Karpas-422 (cell line): ENCODE results near the gene KRT79. TPM values are rescaled to one million over a fixed set of nuclear protein-coding genes. Genes with fewer than 3 reads are reported as not detected.

Experiments
- DNase-seq: peaks from one replicate; pipeline ENCODE4 v3.0.0-alpha.2; 2015
- H2AFZ ChIP-seq: fragments of 200-600 bp; sonication (generic); 2 replicates; pipeline ENCODE4 v1.6.1; 2014; ENCODE audit warnings: antibody characterized with exemption, low read length, mixed read lengths
- H3K27ac ChIP-seq: fragments of 200-600 bp; sonication (generic); 2 replicates; pipeline ENCODE4 v1.5.1; 2014; ENCODE audit warnings: mild to moderate bottlenecking, low read length, moderate library complexity
- H3K27me3 ChIP-seq: fragments of 200-600 bp; sonication (generic); 2 replicates; pipeline ENCODE4 v1.6.1; 2014; ENCODE audit warnings: low read length, mixed read lengths
- H3K36me3 ChIP-seq: fragments of 200-600 bp; sonication (generic); 2 replicates; pipeline ENCODE4 v1.6.1; 2014; ENCODE audit warnings: low read length, mixed read lengths; ENCODE audit not compliant: insufficient read depth
- H3K4me1 ChIP-seq: fragments of 200-600 bp; sonication (generic); 2 replicates; pipeline ENCODE4 v1.6.1; 2014; ENCODE audit warnings: mild to moderate bottlenecking, low read length, mixed read lengths
- H3K4me2 ChIP-seq: fragments of 200-600 bp; sonication (generic); 2 replicates; pipeline ENCODE4 v1.6.1; 2014; ENCODE audit warnings: low read length, low read depth, mild to moderate bottlenecking; ENCODE audit not compliant: poor library complexity, severe bottlenecking
- H3K4me3 ChIP-seq: fragments of 200-600 bp; sonication (generic); 2 replicates; pipeline ENCODE4 v1.5.1; 2014; ENCODE audit warnings: mild to moderate bottlenecking, antibody characterized with exemption, low read length, mixed read lengths
- H3K79me2 ChIP-seq: fragments of 200-600 bp; sonication (generic); 2 replicates; pipeline ENCODE4 v1.6.1; 2014; ENCODE audit warnings: mild to moderate bottlenecking, low read length, mixed read lengths
- H3K9ac ChIP-seq: fragments of 200-600 bp; sonication (generic); 2 replicates; pipeline ENCODE4 v1.6.0; 2014; ENCODE audit warnings: low read length
- H3K9me2 ChIP-seq: fragments of 200-600 bp; sonication (generic), shearing (Covaris generic); replicated peaks from 2 replicates; pipeline ENCODE4 v1.6.0; 2014; ENCODE audit warnings: mild to moderate bottlenecking, low read length, moderate library complexity; ENCODE audit not compliant: insufficient read depth
- H3K9me3 ChIP-seq: fragments of 300-700, 200-600 bp; sonication (generic); 2 replicates; pipeline ENCODE4 v1.6.1; 2014; ENCODE audit warnings: low read length, mixed read lengths
- H4K20me1 ChIP-seq: fragments of 200-600 bp; sonication (generic); 2 replicates; pipeline ENCODE4 v1.6.1; 2014; ENCODE audit warnings: mild to moderate bottlenecking, antibody characterized with exemption, low read length, low read depth; ENCODE audit not compliant: insufficient read depth
- total RNA-seq: library from RNA; depleted of rRNA; stranded (reverse); fragments of >200 nt; shearing (Covaris generic); gene quantifications from 2 replicates; pipeline ENCODE4 v1.2.3, GENCODE V29; 2014; ENCODE audit warnings: low replicate concordance

Gene KRT79
- total RNA-seq, 1 experiment from 2014 or later: not detected

- Histone ChIP-seq H3K4me1 (peaks cover 6% of the 10 kb centered on the region), H3K4me3 (no peak overlapping the region), H3K9ac (no peak overlapping the region), H3K9me3 (no peaks in the 10 kb centered on the region), H3K4me2 (no peak overlapping the region), H3K79me2 (no peaks in the 10 kb centered on the region), H3K27ac (no peak overlapping the region), H3K9me2 (no peaks in the 10 kb centered on the region), H3K27me3 (no peaks in the 10 kb centered on the region), H4K20me1 (no peaks in the 10 kb centered on the region; the same call in 1 of the 2 replicates), H3K36me3 (no peaks in the 10 kb centered on the region), H2AFZ (no peak overlapping the region)
- no peak for DNase-seq
Observed at GRCh38 chr12:52802442-52802841, 31.7 kb downstream of the KRT79 start.

- no peak for DNase-seq
- Histone ChIP-seq H4K20me1 (no peaks in the 10 kb centered on the region; the same call in 1 of the 2 replicates), H3K4me2 (no peak overlapping the region), H3K9ac (no peak overlapping the region), H3K79me2 (no peaks in the 10 kb centered on the region), H3K4me1 (peaks cover 8% of the 10 kb centered on the region), H3K27me3 (no peaks in the 10 kb centered on the region), H3K9me2 (no peaks in the 10 kb centered on the region), H3K9me3 (no peaks in the 10 kb centered on the region), H2AFZ (no peak overlapping the region), H3K4me3 (no peak overlapping the region), H3K36me3 (no peaks in the 10 kb centered on the region), H3K27ac (no peak overlapping the region)
Observed at GRCh38 chr12:52801773-52802172, 32.3 kb downstream of the KRT79 start.

- no peak for DNase-seq
- H4K20me1 ChIP-seq: no peaks in the 10 kb centered on the region
- H3K79me2 ChIP-seq: no peaks in the 10 kb centered on the region
- H2AFZ ChIP-seq: no peak overlapping the region
- no peak overlapping the region for H3K27ac ChIP-seq
- H3K9me2 ChIP-seq: no peaks in the 10 kb centered on the region
- H3K4me2 ChIP-seq: no peak overlapping the region
- H3K9me3 ChIP-seq: no peaks in the 10 kb centered on the region
- H3K4me3 ChIP-seq: no peak overlapping the region
- H3K4me1 ChIP-seq: peaks cover 8% of the 10 kb centered on the region
- H3K27me3 ChIP-seq: no peaks in the 10 kb centered on the region
- no peaks in the 10 kb centered on the region for H3K36me3 ChIP-seq
- no peak overlapping the region for H3K9ac ChIP-seq
Observed at GRCh38 chr12:52800259-52800917, 33.7 kb downstream of the KRT79 start.

- no peaks in the 10 kb centered on the region for H3K9me2 ChIP-seq
- H4K20me1 ChIP-seq: no peaks in the 10 kb centered on the region
- H3K36me3 ChIP-seq: no peaks in the 10 kb centered on the region
- H3K4me1 ChIP-seq: peaks cover 8% of the 10 kb centered on the region
- no peak for DNase-seq
- H3K9me3 ChIP-seq: no peaks in the 10 kb centered on the region
- H3K27me3 ChIP-seq: no peaks in the 10 kb centered on the region
- H2AFZ ChIP-seq: no peak overlapping the region
- no peak overlapping the region for H3K4me3 ChIP-seq
- no peak overlapping the region for H3K4me2 ChIP-seq
- no peak overlapping the region for H3K27ac ChIP-seq
- no peaks in the 10 kb centered on the region for H3K79me2 ChIP-seq
- no peak overlapping the region for H3K9ac ChIP-seq
Observed at GRCh38 chr12:52799505-52800211, 34.5 kb downstream of the KRT79 start.

- Histone ChIP-seq H3K9ac (no peak overlapping the region), H3K27ac (no peak overlapping the region), H3K36me3 (no peaks in the 10 kb centered on the region), H2AFZ (no peak overlapping the region), H4K20me1 (no peaks in the 10 kb centered on the region), H3K4me2 (no peak overlapping the region), H3K9me2 (no peaks in the 10 kb centered on the region), H3K9me3 (no peaks in the 10 kb centered on the region), H3K27me3 (no peaks in the 10 kb centered on the region), H3K79me2 (no peaks in the 10 kb centered on the region), H3K4me1 (peaks cover 8% of the 10 kb centered on the region), H3K4me3 (no peak overlapping the region)
- no peak for DNase-seq
Observed at GRCh38 chr12:52798671-52799504, 35.2 kb downstream of the KRT79 start.

GRCh38 chr12:52798003-52798670, 36.0 kb downstream of the KRT79 start:
- Histone ChIP-seq H3K79me2 (no peaks in the 10 kb centered on the region), H3K27me3 (no peaks in the 10 kb centered on the region), H3K9me3 (no peaks in the 10 kb centered on the region), H3K4me1 (peaks cover 8% of the 10 kb centered on the region), H3K4me3 (no peak overlapping the region), H3K9ac (no peak overlapping the region), H3K9me2 (no peaks in the 10 kb centered on the region), H2AFZ (no peak overlapping the region), H3K27ac (no peak overlapping the region), H3K36me3 (no peaks in the 10 kb centered on the region), H4K20me1 (no peaks in the 10 kb centered on the region), H3K4me2 (no peak overlapping the region)
- DNase-seq: no peak

- no peaks in the 10 kb centered on the region for H3K9me3 ChIP-seq
- H3K4me1 ChIP-seq: peaks cover 8% of the 10 kb centered on the region
- H3K4me2 ChIP-seq: no peak overlapping the region
- H3K9ac ChIP-seq: no peak overlapping the region
- H4K20me1 ChIP-seq: no peaks in the 10 kb centered on the region
- H2AFZ ChIP-seq: no peak overlapping the region
- H3K36me3 ChIP-seq: no peaks in the 10 kb centered on the region
- H3K4me3 ChIP-seq: no peak overlapping the region
- no peaks in the 10 kb centered on the region for H3K27me3 ChIP-seq
- no peaks in the 10 kb centered on the region for H3K79me2 ChIP-seq
- DNase-seq: no peak
- H3K27ac ChIP-seq: no peak overlapping the region
- H3K9me2 ChIP-seq: no peaks in the 10 kb centered on the region
Observed at GRCh38 chr12:52797529-52797894, 36.6 kb downstream of the KRT79 start.
